GM19397 (cell line): ENCODE results near the gene SECISBP2L.
A peak's percentile ranks its signal among the peaks of the same experiment; 100 is the strongest.

ENCODE experiments used
- ATAC-seq: cut with Tn5 transposase; IDR thresholded peaks from one replicate; pipeline ENCODE4 v1.9.1; 2021; ENCODE audit warnings: mild to moderate bottlenecking, moderate library complexity; ENCODE audit not compliant: unreplicated experiment

Gene SECISBP2L

DNA sequence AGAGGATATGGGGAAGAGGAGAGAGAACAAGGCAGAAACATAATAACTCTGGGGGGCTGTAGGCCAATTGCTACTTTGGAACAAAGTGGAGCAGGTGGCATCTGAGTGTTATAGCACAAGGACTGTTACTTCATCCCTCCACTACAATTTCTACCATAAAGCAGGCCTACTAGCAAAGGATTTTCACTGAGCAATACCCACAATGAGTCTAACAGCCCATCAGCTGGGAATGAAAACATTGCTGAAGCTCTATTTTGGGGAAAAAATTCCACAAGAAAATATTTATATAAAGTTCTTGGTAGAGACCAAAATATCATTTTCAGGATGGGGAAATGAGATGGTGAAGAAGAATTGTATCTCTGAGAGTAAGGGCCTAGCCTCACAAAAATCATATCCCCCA lies 78.9 kb downstream of the SECISBP2L start:
- no peak for ATAC-seq

DNA sequence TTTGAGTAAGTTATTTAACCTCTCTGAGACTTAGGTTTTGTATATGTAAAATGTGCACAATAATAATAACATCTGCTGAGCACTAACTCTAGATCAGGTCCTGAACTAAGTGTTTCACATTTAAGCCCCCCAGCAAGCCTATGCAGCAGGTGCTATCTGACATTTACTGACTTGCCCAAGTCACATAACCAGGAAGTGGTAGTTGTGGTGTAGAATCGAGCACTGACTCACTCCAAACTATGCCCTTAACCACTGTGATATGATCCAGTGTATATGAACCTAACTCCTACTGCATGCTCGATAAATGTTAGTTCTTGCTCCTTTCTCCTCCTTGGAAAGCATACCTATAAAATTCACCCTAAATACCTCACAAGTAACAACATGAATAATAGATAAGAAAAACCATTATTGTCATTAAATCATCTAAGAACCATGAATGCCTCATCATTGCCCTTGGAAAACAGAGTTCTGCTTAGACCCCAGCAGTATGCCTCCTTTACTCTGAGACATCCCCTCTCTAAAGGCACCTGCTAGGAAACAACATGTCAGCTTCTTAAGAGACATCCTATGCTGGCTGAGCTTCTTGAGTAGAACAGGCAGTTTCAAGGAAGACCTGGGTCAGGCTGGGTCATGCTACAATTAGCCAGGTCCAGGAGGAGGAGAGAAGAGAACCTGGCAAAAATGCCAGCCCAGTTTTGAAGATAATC lies 79.5 kb downstream of the SECISBP2L start:
- peak; percentile 59 for ATAC-seq

GRCh38 chr15:48965972-48966371 lies 80.3 kb downstream of the SECISBP2L start:
- peak; percentile 69 for ATAC-seq

- ATAC-seq: no peak
Measured at GRCh38 chr15:48964898-48965297, 81.3 kb downstream of the SECISBP2L start.

DNA sequence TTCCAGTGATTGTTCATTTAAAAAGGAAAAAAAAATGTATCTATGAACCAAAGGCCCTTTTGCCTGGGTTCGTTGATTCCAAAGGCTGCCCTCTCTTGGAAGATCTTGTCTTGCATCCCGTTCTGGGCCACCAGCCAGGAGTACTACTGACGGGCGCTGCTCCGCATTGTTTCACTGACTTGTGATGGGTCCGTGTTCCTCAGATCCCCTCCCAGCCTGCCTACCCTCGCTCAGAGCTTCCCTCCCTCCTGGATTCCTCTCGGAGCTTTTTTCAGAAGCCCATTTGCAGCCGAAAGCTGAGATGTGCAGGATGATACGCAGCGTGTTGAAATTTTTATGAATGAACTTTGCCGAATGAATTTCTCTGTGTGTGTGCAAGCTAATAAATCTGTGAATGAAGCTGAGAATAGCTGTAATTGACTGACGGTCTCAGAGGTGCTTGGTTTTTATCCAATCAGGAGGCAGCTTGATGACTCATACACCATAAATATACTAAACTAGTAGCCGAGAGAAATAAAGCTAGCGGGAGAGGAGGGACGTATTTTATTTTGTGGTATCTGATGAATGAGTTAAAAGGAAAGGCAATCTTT lies 82.6 kb downstream of the SECISBP2L start, which contains the start of gene SHC4:
Gene SHC4, minus strand, starts transcription at position 396 of the 590 bp plus-strand sequence. CDS start 904 bp downstream, outside the sequence.
- ATAC-seq: no peak

DNA sequence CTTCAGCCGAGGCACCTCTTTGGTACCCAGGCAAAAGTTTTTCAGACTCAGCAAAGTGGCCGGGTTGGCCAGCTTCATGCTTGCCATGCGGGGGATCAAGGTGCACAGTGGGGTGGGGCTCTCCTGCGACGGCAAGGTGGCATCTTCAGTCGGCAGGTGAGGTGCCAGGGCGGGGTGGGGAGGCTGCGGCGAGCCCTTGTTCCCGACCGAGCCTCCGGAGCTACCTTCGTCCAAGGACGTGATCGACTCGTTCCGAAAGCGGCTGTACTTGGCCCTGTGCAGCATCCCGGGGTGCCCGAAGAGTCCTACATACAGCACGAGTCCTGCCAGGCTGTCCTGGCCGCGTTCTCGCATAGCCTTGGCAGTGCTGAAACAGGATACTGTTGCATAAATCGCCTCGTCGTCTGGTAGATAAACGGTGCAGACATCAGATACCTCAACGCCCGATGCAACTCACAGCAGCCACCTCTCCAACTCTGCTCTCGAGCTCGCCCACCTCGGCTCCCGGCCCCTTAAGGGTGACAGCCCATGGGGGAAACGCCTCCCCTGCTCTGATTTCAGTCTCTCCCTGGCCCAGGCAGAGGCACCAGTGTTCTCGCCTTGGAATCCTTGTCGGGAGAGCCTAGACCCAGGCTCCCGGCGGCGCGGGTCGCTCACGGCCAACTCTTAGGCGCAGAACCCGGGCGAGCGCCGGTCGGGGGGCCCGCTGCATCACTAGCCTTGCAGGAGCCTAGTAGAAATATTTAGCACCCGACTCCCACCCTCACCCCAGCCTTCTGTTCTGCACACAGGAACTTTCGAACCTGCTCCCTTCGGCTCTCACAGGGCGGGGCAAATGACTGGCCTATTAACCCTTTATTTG lies 83.4 kb downstream of the SECISBP2L start:
- no peak for ATAC-seq

GRCh38 chr15:48955967-48956366 lies 90.3 kb downstream of the SECISBP2L start:
- ATAC-seq: no peak

GRCh38 chr15:48955370-48955769 lies 90.9 kb downstream of the SECISBP2L start:
- ATAC-seq: no peak

- no peak for ATAC-seq
Measured at GRCh38 chr15:48954538-48954937, 91.7 kb downstream of the SECISBP2L start.

- ATAC-seq: no peak
Measured at GRCh38 chr15:48946840-48947187, 99.4 kb downstream of the SECISBP2L start.

GRCh38 chr15:48946074-48946839 lies 100.0 kb downstream of the SECISBP2L start:
- ATAC-seq: no peak

DNA sequence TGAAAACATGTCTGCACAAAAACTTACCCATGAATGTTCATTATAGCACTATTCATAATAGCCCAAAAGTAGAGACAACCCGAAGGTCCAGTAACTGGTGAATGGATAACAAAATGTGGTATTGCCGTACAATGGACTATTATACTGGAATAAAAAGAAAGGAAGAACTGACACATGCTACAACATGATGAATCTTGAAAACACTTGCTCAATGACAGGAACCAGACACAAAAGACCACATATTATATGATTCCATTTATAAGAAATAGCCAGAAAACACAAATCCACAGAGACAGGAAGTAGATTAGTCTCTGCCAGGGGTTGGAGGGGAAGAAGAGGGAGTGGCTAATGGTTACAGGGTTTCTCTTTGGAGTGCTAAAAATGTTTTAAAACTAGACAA lies 100.9 kb downstream of the SECISBP2L start:
- ATAC-seq: no peak

- ATAC-seq: no peak
Measured at GRCh38 chr15:48941904-48942303, 104.3 kb downstream of the SECISBP2L start.

DNA sequence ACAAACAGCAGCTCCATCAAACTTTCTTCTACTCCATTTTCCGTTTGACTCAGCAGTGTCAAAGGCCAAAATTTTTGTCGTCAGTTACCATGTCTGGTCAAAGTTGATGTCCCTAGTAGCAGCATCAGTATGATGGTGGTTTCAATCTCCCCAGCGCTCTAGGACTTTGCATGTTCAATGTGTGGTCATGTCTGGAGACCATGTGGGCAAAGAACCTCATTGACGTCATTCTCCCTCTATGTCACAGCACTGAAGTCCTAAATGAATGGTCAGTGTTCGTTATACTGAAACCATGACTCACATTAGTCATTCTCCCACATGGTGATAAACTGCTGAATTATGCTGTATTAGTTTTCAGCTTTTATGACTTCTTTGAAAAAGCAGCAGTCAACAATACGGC lies 105.7 kb downstream of the SECISBP2L start:
- ATAC-seq: peak; percentile 93

- no peak for ATAC-seq
Measured at GRCh38 chr15:48939648-48940047, 106.6 kb downstream of the SECISBP2L start.
